ENCODE results near the gene USB1. TPM values are rescaled to one million over a fixed set of nuclear protein-coding genes. Genes with fewer than 3 reads are reported as not detected.
A peak's percentile ranks its signal among the peaks of the same experiment; 100 is the strongest.

USB1 gene
- total RNA-seq, 1 donor from 2014 or later, result 37.9 TPM

DNA sequence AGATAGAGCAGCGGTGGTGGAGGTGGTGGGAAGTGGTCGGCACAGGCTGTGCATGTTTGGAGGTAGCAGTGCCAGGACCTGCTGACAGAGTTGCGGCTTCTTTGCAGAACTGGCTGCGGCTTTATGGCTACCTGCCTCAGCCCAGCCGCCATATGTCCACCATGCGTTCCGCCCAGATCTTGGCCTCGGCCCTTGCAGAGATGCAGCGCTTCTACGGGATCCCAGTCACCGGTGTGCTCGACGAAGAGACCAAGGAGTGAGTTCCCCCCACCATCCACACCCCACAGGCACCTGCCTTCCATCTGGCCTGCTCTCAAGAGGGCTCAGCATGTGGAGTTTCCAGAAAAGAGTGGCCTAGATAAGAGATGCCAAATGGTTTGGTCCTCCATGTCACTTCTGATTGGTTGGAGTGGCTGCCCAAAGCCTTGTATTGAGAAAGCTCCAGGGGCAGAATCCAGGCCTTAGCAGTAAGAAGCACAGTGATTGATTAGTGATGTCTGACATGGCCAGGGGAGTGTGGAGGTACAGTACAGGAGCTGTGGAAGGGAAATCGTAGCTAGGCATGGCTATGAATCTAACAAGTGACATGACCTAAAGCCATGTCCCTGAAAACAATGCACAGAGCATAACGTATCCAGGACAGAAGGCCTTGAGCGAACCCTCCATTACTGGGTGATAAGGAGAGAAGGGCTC lies 36.3 kb downstream of the USB1 start:
- Mint-ChIP-seq H3K36me3 (ENCODE audit: low read depth) (peaks cover 3% of the 10 kb centered on the region), H3K4me3 (ENCODE audit: unreplicated experiment) (no peak overlapping the region)

DNA sequence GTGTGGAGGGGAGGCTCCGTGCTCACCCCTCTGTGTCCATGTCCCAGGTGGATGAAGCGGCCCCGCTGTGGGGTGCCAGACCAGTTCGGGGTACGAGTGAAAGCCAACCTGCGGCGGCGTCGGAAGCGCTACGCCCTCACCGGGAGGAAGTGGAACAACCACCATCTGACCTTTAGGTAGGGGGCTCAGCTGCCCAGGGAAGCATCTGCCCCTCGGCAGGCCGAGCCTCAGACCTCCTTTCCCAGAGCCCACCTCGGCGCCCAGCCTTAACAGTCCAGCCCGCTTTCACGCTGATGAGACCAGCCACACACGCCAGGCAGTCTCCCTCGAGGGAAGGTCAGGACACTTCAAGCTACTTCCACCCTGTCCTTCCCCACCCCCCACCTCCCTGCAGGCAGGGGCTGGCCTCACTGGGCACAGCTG lies 37.0 kb downstream of the USB1 start:
- no peak for TF ChIP-seq CTCF (IDR thresholded peaks at IDR 0.05)
- H3K27me3 Mint-ChIP-seq (ENCODE audit: low read depth), result no peaks in the 10 kb centered on the region

More for the DNA sequence above, 36.3 kb downstream of the USB1 start:
- no peaks in the 10 kb centered on the region for H3K9me3 Mint-ChIP-seq (ENCODE audit: low read depth)
- H3K27ac Mint-ChIP-seq (ENCODE audit: unreplicated experiment), result no peak overlapping the region
- no peak for TF ChIP-seq CTCF (IDR thresholded peaks at IDR 0.05)
- no peaks in the 10 kb centered on the region for H3K4me1 Mint-ChIP-seq (ENCODE audit: low read depth)
- no peaks in the 10 kb centered on the region for H3K27me3 Mint-ChIP-seq (ENCODE audit: low read depth)
- peak; percentile 79 for DNase-seq (ENCODE audit: low spot score)

GRCh38 chr16:58039829-58040495 lies 38.8 kb downstream of the USB1 start:
- H3K27ac Mint-ChIP-seq (ENCODE audit: unreplicated experiment), result no peak overlapping the region
- DNase-seq (ENCODE audit: low spot score), result peak; percentile 90
- no peaks in the 10 kb centered on the region for H3K27me3 Mint-ChIP-seq (ENCODE audit: low read depth)
- H3K9me3 Mint-ChIP-seq (ENCODE audit: low read depth), result no peaks in the 10 kb centered on the region
- TF ChIP-seq CTCF (IDR thresholded peaks at IDR 0.05), result no peak
- H3K4me1 Mint-ChIP-seq (ENCODE audit: low read depth), result no peaks in the 10 kb centered on the region
- H3K4me3 Mint-ChIP-seq (ENCODE audit: unreplicated experiment), result no peak overlapping the region
- H3K36me3 Mint-ChIP-seq (ENCODE audit: low read depth), result peaks cover 3% of the 10 kb centered on the region

More for the DNA sequence above, 37.0 kb downstream of the USB1 start:
- peaks cover 3% of the 10 kb centered on the region for H3K36me3 Mint-ChIP-seq (ENCODE audit: low read depth)
- peak; percentile 91 for DNase-seq (ENCODE audit: low spot score)
- H3K27ac Mint-ChIP-seq (ENCODE audit: unreplicated experiment), result no peak overlapping the region
- H3K9me3 Mint-ChIP-seq (ENCODE audit: low read depth), result no peaks in the 10 kb centered on the region
- H3K4me1 Mint-ChIP-seq (ENCODE audit: low read depth), result no peaks in the 10 kb centered on the region
- no peak overlapping the region for H3K4me3 Mint-ChIP-seq (ENCODE audit: unreplicated experiment)

- Mint-ChIP-seq H3K9me3 (ENCODE audit: low read depth) (no peaks in the 10 kb centered on the region), H3K36me3 (ENCODE audit: low read depth) (peaks cover 3% of the 10 kb centered on the region), H3K4me1 (ENCODE audit: low read depth) (no peaks in the 10 kb centered on the region), H3K27me3 (ENCODE audit: low read depth) (no peaks in the 10 kb centered on the region), H3K4me3 (ENCODE audit: unreplicated experiment) (no peak overlapping the region), H3K27ac (ENCODE audit: unreplicated experiment) (no peak overlapping the region)
- peak; percentile 48 for DNase-seq (ENCODE audit: low spot score)
- no peak for TF ChIP-seq CTCF (IDR thresholded peaks at IDR 0.05)
Measured at GRCh38 chr16:58040496-58040846, 39.3 kb downstream of the USB1 start.

- Mint-ChIP-seq H3K27me3 (ENCODE audit: low read depth) (no peaks in the 10 kb centered on the region), H3K27ac (ENCODE audit: unreplicated experiment) (no peak overlapping the region), H3K4me3 (ENCODE audit: unreplicated experiment) (no peak overlapping the region), H3K9me3 (ENCODE audit: low read depth) (no peaks in the 10 kb centered on the region), H3K4me1 (ENCODE audit: low read depth) (no peaks in the 10 kb centered on the region), H3K36me3 (ENCODE audit: low read depth) (peaks cover 3% of the 10 kb centered on the region)
- no peak for DNase-seq (ENCODE audit: low spot score)
- no peak for TF ChIP-seq CTCF (IDR thresholded peaks at IDR 0.05)
Measured at GRCh38 chr16:58040945-58041627, 39.9 kb downstream of the USB1 start.
